IMR-90 (cell line): ENCODE measurements around the gene PSMB5.

Experiments
- MXI1 ChIP-seq: IDR thresholded peaks from 2 replicates; pipeline ENCODE4 v1.6.1; 2012; ENCODE audit warnings: low read depth, mild to moderate bottlenecking, low read length, moderate library complexity, borderline replicate concordance
- POLR2A ChIP-seq: IDR thresholded peaks from 2 replicates; pipeline ENCODE4 v1.6.1; 2012; ENCODE audit warnings: mild to moderate bottlenecking, low read depth, low read length
- RAD21 ChIP-seq: IDR thresholded peaks from 2 replicates; pipeline ENCODE4 v1.6.1; 2012; ENCODE audit warnings: low read length, improper control_type of control experiment

- TF ChIP-seq RAD21 (peak; percentile 82), POLR2A (no peak; the same call in 1 of the 2 replicates), MXI1 (peak; percentile 11; the same call in 1 of the 2 replicates)
Observed at GRCh38 chr14:23057757-23058653, 23.3 kb upstream of the PSMB5 start.
